Fibroblast of lung (primary cell): ENCODE results near the gene BTBD8. TPM values are rescaled to one million over a fixed set of nuclear protein-coding genes. Genes with fewer than 3 reads are reported as not detected.

ENCODE experiments used
- DNase-seq, 2 donors: peaks; one replicate each; pipeline versions ENCODE4 v3.0.0 to v3.0.0-alpha.2; 2010; ENCODE audit warnings: low read depth in 2 of 2
- H2AFZ ChIP-seq: 2 replicates; pipeline ENCODE4 v1.5.1; 2012; ENCODE audit warnings: low read length, control low read depth, inconsistent platforms
- H3K27ac ChIP-seq: 2 replicates; pipeline ENCODE4 v1.5.1; 2011; ENCODE audit warnings: low read length, control low read depth; ENCODE audit not compliant: insufficient read depth
- H3K27me3 ChIP-seq: 2 replicates; pipeline ENCODE4 v1.5.1; 2011; ENCODE audit warnings: mild to moderate bottlenecking, low read length; ENCODE audit not compliant: control insufficient read depth, insufficient read depth
- H3K36me3 ChIP-seq: 2 replicates; pipeline ENCODE4 v1.5.1; 2011; ENCODE audit warnings: low read length; ENCODE audit not compliant: control insufficient read depth, insufficient read depth
- H3K4me1 ChIP-seq: 2 replicates; pipeline ENCODE4 v1.5.1; 2011; ENCODE audit warnings: low read length; ENCODE audit not compliant: control insufficient read depth, insufficient read depth; ENCODE audit errors: extremely low read depth
- H3K4me2 ChIP-seq: 2 replicates; pipeline ENCODE4 v1.5.1; 2011; ENCODE audit warnings: low read length, control low read depth; ENCODE audit not compliant: insufficient read depth; ENCODE audit errors: extremely low read depth
- H3K4me3 ChIP-seq, 4 experiments: fragments of 200-600 bp in 1 of 4; sonication (generic) in 1 of 4; replicated peaks in 1 of 4; 2 replicates each; pipeline ENCODE4 v1.5.1; 2011 to 2016; ENCODE audit warnings: low read length in 4 of 4, low read depth in 3 of 4, mild to moderate bottlenecking in 3 of 4, control low read depth in 2 of 4, inconsistent platforms in 1 of 4, mixed read lengths in 1 of 4; ENCODE audit not compliant: insufficient read depth in 1 of 4; ENCODE audit errors: control extremely low read depth in 1 of 4
- H3K79me2 ChIP-seq: 2 replicates; pipeline ENCODE4 v1.5.1; 2012; ENCODE audit warnings: mild to moderate bottlenecking, low read length, inconsistent platforms; ENCODE audit not compliant: control insufficient read depth, insufficient read depth
- H3K9ac ChIP-seq: 2 replicates; pipeline ENCODE4 v1.5.1; 2011; ENCODE audit warnings: mild to moderate bottlenecking, low read length, control low read depth; ENCODE audit not compliant: insufficient read depth
- H3K9me3 ChIP-seq: 2 replicates; pipeline ENCODE4 v1.5.1; 2012; ENCODE audit warnings: low read depth, low read length; ENCODE audit not compliant: control insufficient read depth, insufficient read depth
- H4K20me1 ChIP-seq: 2 replicates; pipeline ENCODE4 v1.5.1; 2011; ENCODE audit warnings: low read length; ENCODE audit not compliant: control insufficient read depth, insufficient read depth; ENCODE audit errors: extremely low read depth
- CTCF ChIP-seq, 2 donors: IDR thresholded peaks in 1 of 2; conservative IDR thresholded peaks in 1 of 2; 1 replicate in 1 of 2; 2 replicates in 1 of 2; pipeline ENCODE4 v1.5.1; 2011 to 2012; ENCODE audit warnings: low read length in 2 of 2, control low read depth in 1 of 2, inconsistent platforms in 1 of 2, low read depth in 1 of 2, mild to moderate bottlenecking in 1 of 2
- EZH2 ChIP-seq: IDR thresholded peaks from 2 replicates; pipeline ENCODE4 v1.5.1; 2012; ENCODE audit warnings: low read length, control low read depth, mild to moderate bottlenecking; ENCODE audit errors: missing control alignments
- polyA plus RNA-seq, 2 donors: library from polyadenylated mRNA; depleted of rRNA in 1 of 2; stranded (reverse) in 1 of 2; unstranded in 1 of 2; fragments of >200 nt; gene quantifications; 2 replicates each; pipeline ENCODE4 v1.2.1, GENCODE V29; 2011 to 2012; ENCODE audit warnings: missing spikeins in 1 of 2
- total RNA-seq: library from RNA; depleted of rRNA; stranded (reverse); fragments of >200 nt; gene quantifications from 2 replicates; pipeline ENCODE4 v1.2.1, GENCODE V29; 2014

BTBD8 gene
- total and polyA plus RNA-seq, 2 donors (not counting 1 experiment from before 2014, with no cell fraction given): 2.2 to 10.6 TPM

- Histone ChIP-seq H3K4me2 (peak overlapping the region; percentile 15), H3K9me3 (no peaks in the 10 kb centered on the region), H3K9ac (no peak overlapping the region), H3K27me3 (no peaks in the 10 kb centered on the region), H3K4me1 (peaks cover 2% of the 10 kb centered on the region), H3K4me3 (peak overlapping the region; percentile 67 to 94 (median 73)), H3K27ac (no peak overlapping the region), H4K20me1 (no peaks in the 10 kb centered on the region), H3K36me3 (no peaks in the 10 kb centered on the region), H3K79me2 (no peaks in the 10 kb centered on the region), H2AFZ (peak overlapping the region; percentile 77)
- TF ChIP-seq CTCF (conservative IDR thresholded peaks at IDR 0.05 in 1 of 2, IDR thresholded peaks at IDR 0.05 in 1 of 2; ENCODE audit: low read depth in 1 of 2, low read length in 2 of 2) (no peak), EZH2 (no peak)
- DNase-seq: no peak
Observed at GRCh38 chr1:92079441-92079840, 704 bp upstream of the BTBD8 start.

GRCh38 chr1:92081031-92081430 lies 886 bp downstream of the BTBD8 start:
- H3K4me3 ChIP-seq: peak overlapping the region; percentile 67 to 94 (median 73)
- peak overlapping the region; percentile 77 for H2AFZ ChIP-seq
- no peaks in the 10 kb centered on the region for H3K27me3 ChIP-seq
- H3K9me3 ChIP-seq: no peaks in the 10 kb centered on the region
- no peak for DNase-seq
- TF ChIP-seq EZH2 (no peak), CTCF (conservative IDR thresholded peaks at IDR 0.05 in 1 of 2, IDR thresholded peaks at IDR 0.05 in 1 of 2; ENCODE audit: low read depth in 1 of 2, low read length in 2 of 2) (no peak)
- H3K9ac ChIP-seq: peak overlapping the region; percentile 50
- no peaks in the 10 kb centered on the region for H3K36me3 ChIP-seq
- H3K27ac ChIP-seq: no peak overlapping the region
- H3K4me2 ChIP-seq: peak overlapping the region; percentile 90
- H3K79me2 ChIP-seq: no peaks in the 10 kb centered on the region
- peaks cover 2% of the 10 kb centered on the region for H3K4me1 ChIP-seq
- H4K20me1 ChIP-seq: no peaks in the 10 kb centered on the region

- Histone ChIP-seq H3K27ac (no peak overlapping the region), H3K36me3 (no peaks in the 10 kb centered on the region), H3K4me1 (peaks cover 1% of the 10 kb centered on the region), H4K20me1 (no peaks in the 10 kb centered on the region), H2AFZ (no peak overlapping the region), H3K9ac (no peak overlapping the region), H3K27me3 (no peaks in the 10 kb centered on the region), H3K9me3 (no peaks in the 10 kb centered on the region), H3K4me2 (no peak overlapping the region), H3K79me2 (no peaks in the 10 kb centered on the region), H3K4me3 (no peak overlapping the region)
- DNase-seq: no peak
- no peak for TF ChIP-seq EZH2
- no peak for TF ChIP-seq CTCF (conservative IDR thresholded peaks at IDR 0.05 in 1 of 2, IDR thresholded peaks at IDR 0.05 in 1 of 2; ENCODE audit: low read depth in 1 of 2, low read length in 2 of 2)
Observed at GRCh38 chr1:92084651-92085050, 4.5 kb downstream of the BTBD8 start.
